Endometrial microvascular endothelial cells (primary cell): Measurements from ENCODE around the gene ETFDH. TPM values are rescaled to one million over a fixed set of nuclear protein-coding genes. Genes with fewer than 3 reads are reported as not detected.
"Not testable (repeated sequence)": the region's sequence is repeated elsewhere in the genome, so short reads cannot be mapped to it uniquely, and the experiment has no call there.

Experiments
- in situ Hi-C: cut with HindIII; loops from 2 replicates; pipeline ENCODE4 v1.10.0; 2017; ENCODE audit warnings: low sequenced_read_pairs, low pct_unique_long_range_greater_than_20kb; ENCODE audit errors: inconsistent ontology term
- total RNA-seq: library from RNA; depleted of rRNA; stranded (reverse); fragments of >200 nt; gene quantifications from one replicate; pipeline ENCODE4 v1.2.3, GENCODE V29; 2015; ENCODE audit errors: inconsistent ontology term

ETFDH gene
- total RNA-seq, 1 donor from 2014 or later = 23.0 TPM

- in situ Hi-C loops = no loop called here
These were observed 506 bp upstream of the ETFDH start, which contains the start of gene C4orf46 for GRCh38 chr4:158671665-158671914. TSS of gene C4orf46 (minus strand) at chr4:158671887. CDS start at chr4:158671801, 86 bp downstream.

GRCh38 chr4:158673633-158674032 lies 1.5 kb downstream of the ETFDH start:
- in situ Hi-C loops = no loop called here

GRCh38 chr4:158676076-158676475 lies 4.0 kb downstream of the ETFDH start:
- in situ Hi-C loops = no loop called here

- in situ Hi-C loops = no loop called here
These were observed 6.7 kb downstream of the ETFDH start for GRCh38 chr4:158678767-158679166.

- in situ Hi-C loops = no loop called here
These were observed 9.5 kb downstream of the ETFDH start for GRCh38 chr4:158681629-158682028.

- in situ Hi-C loops = no loop called here
These were observed 10.0 kb downstream of the ETFDH start for GRCh38 chr4:158682066-158682465.

GRCh38 chr4:158688813-158689212 lies 16.7 kb downstream of the ETFDH start:
- in situ Hi-C loops = no loop called here

- in situ Hi-C loops = no loop called here
These were observed 32.2 kb downstream of the ETFDH start for GRCh38 chr4:158704274-158704673.

- in situ Hi-C loops = no loop called here
These were observed 38.7 kb downstream of the ETFDH start for GRCh38 chr4:158710814-158711213.

- in situ Hi-C loops = not testable (repeated sequence)
These were observed 40.5 kb downstream of the ETFDH start for GRCh38 chr4:158712622-158713021.

GRCh38 chr4:158714937-158715336 lies 42.8 kb downstream of the ETFDH start:
- in situ Hi-C loops = no loop called here

- in situ Hi-C loops = no loop called here
These were observed 43.7 kb downstream of the ETFDH start for GRCh38 chr4:158715802-158716201.

- in situ Hi-C loops = no loop called here
These were observed 49.6 kb downstream of the ETFDH start for GRCh38 chr4:158721680-158722079.

- in situ Hi-C loops = no loop called here
These were observed 50.3 kb downstream of the ETFDH start for GRCh38 chr4:158722291-158722916.

GRCh38 chr4:158722917-158723793 lies 51.1 kb downstream of the ETFDH start, which contains the start of gene PPID:
TSS of gene PPID (minus strand) at chr4:158723396. CDS start at chr4:158723288, 108 bp downstream.
- in situ Hi-C loops = no loop called here

- in situ Hi-C loops = no loop called here
These were observed 52.5 kb downstream of the ETFDH start for GRCh38 chr4:158724637-158725036.

GRCh38 chr4:158726633-158727032 lies 54.5 kb downstream of the ETFDH start:
- in situ Hi-C loops = no loop called here

GRCh38 chr4:158728236-158728635 lies 56.1 kb downstream of the ETFDH start:
- in situ Hi-C loops = no loop called here

GRCh38 chr4:158729716-158730559 lies 57.8 kb downstream of the ETFDH start:
- in situ Hi-C loops = no loop called here
